Activated naive CD4-positive, alpha-beta T cell (primary cell): ENCODE measurements around the gene DOCK1.
"Not testable (repeated sequence)": the region's sequence is repeated elsewhere in the genome, so short reads cannot be mapped to it uniquely, and the experiment has no call there.

Experiments
- DNase-seq, 4 experiments: peaks; one replicate each; lab custom pipeline; 2025; lab: John Stamatoyannopoulos, UW

Gene DOCK1

DNA sequence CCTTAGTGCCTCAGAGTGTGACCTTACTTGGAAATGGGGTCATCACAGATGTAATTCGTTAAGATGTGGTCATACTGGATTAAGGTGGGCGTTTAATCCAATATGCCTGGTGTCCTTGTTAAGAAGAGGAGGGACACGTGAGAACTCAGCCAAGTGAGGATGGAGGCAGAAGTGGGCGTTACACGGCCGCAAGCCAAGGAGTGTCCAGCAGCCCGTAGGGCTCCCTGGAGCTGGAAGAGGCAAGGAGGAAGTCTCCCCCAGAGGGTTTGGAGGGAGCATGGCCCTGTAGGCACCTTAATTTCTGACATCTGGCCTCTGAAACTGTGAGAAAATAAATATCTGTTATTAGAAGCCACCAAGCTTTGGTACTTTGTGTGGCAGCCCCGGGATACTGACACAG is 21.3 kb downstream of the DOCK1 start:
- no peak for DNase-seq

DNA sequence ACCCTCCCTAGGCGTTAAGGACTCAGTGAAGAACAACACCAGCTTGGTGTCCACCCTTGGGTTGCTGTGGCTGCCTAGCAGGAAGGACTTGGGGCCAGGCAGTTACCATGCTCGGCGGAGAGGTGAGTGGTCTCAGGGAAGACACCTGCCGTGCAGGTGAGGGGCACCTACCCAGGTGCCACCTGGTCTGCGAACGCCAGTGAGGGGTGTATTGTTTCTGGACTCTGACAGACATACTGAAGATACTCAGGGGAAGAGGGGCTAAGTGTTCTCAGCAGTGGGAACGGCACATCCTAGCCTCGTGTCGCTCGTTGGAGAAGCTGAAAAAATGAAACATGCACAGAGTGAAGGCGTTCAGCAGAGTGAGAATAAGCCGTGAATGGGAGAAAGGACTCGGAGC is 22.6 kb downstream of the DOCK1 start:
- no peak for DNase-seq

- no peak for DNase-seq
Observed at GRCh38 chr10:126928274-126928673, 23.0 kb downstream of the DOCK1 start.

DNA sequence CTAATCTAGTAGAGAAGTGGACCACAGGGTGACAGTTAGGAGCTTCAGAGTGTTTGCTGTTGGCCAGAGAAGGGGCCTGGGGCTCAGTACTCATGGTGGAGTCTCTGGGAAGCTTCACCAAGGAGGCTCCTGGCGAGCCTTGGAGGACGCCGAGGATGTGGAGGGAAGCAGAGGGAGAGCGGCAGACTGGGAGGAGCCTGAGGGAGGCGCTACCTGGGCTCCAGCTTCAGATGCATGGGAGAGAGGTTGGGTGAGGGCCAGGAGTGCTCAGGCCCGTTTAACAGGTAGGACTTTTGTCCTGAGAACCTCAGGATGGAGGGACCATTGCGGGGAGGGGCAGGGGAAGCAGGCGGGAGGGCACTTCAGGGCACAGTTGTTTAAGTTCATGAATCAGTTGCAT is 24.2 kb downstream of the DOCK1 start:
- no peak for DNase-seq

- no peak for DNase-seq
Observed at GRCh38 chr10:126930131-126930882, 25.1 kb downstream of the DOCK1 start.

GRCh38 chr10:126930883-126931503 is 25.8 kb downstream of the DOCK1 start:
- DNase-seq = no peak

DNA sequence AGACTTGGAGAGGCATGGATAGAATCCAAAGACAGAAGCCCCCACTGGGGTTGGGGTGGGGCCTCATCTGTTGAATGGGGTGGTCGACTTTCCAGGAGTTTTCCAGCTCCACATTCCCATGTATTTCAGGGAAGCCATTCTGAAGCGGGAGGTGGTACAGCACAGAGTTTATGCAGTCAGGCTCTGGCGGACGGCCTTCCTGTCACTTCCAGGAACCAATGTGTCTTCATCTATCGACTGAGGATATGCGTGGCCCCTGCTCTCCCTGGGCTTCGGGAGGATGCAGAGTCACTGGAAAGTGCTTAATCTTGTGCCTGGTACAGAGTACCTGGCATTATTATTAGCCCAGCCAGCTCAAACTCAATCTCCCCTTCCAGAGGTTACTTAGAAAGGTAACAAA is 26.3 kb downstream of the DOCK1 start:
- no peak for DNase-seq

DNA sequence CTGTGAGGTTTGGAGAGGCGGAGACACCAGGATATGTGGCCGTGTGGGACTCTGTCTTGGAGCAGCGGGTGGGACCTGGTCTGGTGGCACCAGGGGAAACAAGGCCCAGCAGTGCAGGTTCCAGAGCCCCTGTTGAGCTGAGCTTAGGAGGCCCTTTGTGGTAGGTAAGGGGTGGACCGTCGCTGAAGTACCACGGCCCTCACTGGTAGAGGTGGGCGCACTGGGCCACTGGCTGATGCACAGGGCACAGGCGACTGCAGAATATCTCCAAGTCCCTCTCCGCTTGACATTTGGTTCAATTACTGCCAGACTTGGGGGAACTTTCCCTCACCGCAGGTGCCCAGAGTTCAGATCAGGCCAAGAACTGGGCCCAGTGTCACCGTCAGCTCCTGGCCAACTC is 27.3 kb downstream of the DOCK1 start:
- DNase-seq = no peak

DNA sequence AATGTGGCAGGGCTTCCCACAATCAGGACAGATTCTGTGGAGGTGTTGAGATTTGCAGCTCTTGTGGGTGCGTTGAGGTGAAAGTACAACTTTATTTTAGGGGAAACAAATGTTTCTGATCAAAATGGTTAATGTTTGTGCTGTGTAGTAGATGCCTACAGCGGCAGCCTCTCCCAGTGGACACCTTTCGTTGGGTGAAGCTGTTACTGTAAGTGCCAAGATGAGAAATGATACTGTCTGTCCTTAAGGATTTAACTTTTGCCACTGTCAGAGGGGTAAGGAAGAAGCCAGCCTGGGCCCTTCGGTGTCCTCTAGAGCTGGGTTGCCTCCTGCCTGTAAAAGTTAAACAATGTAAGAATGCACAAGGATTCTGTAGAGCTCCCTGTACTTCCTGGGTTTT is 27.9 kb downstream of the DOCK1 start:
- DNase-seq = no peak

GRCh38 chr10:126935263-126935946 is 30.2 kb downstream of the DOCK1 start:
- DNase-seq = no peak

DNA sequence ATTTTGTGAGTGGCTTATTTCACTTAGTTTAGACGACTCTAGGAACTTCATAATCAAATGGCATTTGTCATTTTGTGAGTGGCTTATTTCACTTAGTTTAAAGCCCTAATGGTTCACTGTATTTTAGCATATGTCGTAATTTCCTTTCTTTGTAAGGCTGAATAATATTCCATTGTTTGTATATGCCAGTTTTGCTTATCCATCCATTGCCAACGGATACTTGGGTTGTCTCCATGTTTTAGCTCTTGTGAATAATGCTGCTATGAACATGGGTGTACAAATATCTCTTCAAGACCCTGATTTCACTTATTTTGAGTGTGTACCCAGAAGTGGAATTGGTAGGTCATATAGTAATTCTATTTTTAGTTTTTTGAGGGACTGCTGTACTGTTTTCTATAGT is 31.8 kb downstream of the DOCK1 start:
- DNase-seq = no peak

DNA sequence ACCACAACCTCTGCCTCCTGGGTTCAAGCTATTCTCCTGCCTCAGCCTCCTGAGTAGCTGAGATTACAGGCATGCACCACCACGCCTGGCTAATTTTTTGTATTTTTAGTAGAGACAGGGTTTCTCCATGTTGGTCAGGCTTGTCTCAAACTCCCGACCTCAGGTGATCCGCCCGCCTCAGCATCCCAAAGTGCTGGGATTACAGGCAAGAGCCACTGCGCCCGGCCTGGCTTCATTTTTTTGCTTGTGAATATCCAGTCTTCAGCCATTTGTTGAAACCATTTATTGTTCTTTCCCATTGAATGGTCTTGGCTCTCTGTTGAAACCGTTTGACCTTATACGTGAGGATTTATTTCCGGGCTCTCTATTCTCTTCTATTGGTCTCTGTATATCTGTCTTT is 32.9 kb downstream of the DOCK1 start:
- not testable (repeated sequence) for DNase-seq

- DNase-seq = no peak
Observed at GRCh38 chr10:126939706-126940105, 34.5 kb downstream of the DOCK1 start.

DNA sequence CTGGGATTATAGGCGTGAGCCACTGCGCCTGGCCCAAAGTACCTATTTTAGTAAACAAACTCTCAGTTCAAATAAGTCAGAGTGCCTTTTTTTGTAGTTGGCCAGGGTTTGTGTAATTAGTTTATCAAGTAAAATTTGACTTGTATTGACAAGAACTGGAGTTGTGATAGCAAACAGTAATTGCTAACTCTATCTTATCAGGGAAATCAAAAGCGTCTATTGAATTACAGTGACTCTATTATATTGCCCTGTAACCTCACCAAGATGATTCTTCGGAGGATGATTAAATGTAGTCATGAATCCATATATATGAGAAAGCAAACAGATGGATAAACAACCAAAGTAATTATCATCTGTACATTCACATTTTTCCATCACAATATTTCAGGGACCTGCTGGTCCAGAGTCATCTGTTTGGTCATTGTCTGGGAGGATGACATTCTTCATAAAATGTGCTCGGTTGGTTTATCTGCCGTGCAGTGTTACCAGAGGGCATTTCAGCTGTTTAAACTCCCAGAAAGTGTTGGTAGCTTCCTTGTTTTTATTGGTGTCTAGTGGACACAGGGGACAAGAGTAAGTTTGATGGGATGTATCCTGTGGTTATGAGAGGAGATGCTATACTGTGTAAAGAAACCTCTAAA is 35.6 kb downstream of the DOCK1 start:
- DNase-seq = no peak

GRCh38 chr10:126944191-126944590 is 39.0 kb downstream of the DOCK1 start:
- DNase-seq = no peak

- no peak for DNase-seq
Observed at GRCh38 chr10:126945351-126946030, 40.3 kb downstream of the DOCK1 start.

DNA sequence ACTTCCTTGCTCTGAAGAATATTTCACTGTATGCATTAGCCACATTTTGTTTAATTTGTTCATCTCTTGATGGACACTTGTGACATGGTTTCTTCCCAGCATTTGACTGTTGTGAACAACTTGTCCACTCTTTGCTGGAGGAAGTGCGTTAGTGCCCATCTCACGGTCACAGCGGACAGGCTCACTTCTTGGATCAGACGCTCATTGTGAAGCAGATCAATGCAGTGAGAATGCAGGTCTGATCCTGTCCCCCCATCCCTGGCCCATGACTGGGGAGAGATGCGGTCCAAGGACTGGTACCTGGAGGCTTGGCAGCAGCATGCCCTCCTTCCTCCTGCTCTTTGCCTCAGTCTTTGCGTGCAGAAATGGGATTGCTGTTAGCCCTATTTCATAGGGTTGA is 41.5 kb downstream of the DOCK1 start:
- no peak for DNase-seq

GRCh38 chr10:126948355-126949160 is 43.3 kb downstream of the DOCK1 start:
- no peak for DNase-seq

- no peak for DNase-seq
Observed at GRCh38 chr10:126949161-126949503, 43.9 kb downstream of the DOCK1 start.

GRCh38 chr10:126950401-126951105 is 45.3 kb downstream of the DOCK1 start:
- DNase-seq = no peak

DNA sequence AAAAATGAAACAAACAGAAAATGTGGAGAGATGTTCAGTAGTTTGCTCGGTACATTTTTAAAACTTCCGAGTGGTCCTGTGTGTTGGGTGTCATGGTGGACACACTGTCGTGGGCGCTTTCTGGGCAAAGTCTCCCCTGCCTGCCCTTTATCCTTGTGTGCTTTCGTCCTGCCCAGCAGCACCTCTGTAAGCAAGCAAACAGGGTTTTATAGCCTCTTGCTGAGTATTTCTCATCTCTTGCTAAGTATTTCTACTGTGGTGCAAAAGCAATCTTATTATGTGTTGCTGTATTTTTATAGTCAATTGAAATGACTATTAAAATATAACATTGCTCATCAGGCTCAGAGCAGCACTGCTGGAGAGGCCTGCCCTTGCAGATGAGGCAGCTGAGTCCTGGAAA is 48.7 kb downstream of the DOCK1 start:
- no peak for DNase-seq
